ENCODE results near the gene PIP5K1A.
"Not testable (repeated sequence)": the region's sequence is repeated elsewhere in the genome, so short reads cannot be mapped to it uniquely, and the experiment has no call there.

The PIP5K1A gene

DNA sequence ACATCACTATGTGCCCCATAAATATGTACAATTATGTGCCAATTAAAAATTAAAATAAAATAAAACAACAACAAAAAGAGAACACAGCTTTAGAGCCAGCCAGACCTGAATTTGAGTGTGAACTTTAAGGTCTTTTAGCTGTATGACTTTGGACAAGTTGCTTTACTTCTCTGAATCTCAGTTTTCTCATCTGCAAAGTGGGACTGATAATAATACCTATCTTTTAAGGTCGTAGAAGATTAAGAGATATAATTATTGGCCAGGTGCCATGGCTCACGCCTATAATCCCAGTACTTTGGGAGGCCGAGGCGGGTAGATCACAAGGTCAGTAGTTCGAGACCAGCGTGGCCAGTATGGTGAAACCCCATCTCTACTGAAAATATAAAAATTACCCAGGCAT is 5.0 kb upstream of the PIP5K1A start:
- DNase-seq (ENCODE audit: low read depth) = no peak

DNA sequence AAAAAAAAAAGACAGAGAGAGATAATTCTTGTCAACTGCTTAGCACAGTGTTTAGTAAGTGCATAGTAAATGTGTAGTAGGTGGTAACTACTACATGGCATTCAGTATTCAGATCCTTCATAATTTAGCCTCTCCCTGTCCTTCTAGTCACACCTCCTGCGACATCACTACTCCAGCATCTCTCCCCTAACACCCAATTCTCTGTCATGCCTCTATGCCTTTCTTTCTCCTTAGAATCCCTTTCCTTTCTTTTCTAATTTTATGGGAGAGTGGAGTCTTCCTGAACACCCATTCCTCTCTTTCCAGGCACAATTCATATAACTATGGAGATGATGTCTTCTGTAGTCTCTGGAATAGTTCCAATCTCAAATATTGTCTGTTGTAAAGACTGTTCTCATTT is 4.5 kb upstream of the PIP5K1A start:
- no peak for DNase-seq (ENCODE audit: low read depth)

DNA sequence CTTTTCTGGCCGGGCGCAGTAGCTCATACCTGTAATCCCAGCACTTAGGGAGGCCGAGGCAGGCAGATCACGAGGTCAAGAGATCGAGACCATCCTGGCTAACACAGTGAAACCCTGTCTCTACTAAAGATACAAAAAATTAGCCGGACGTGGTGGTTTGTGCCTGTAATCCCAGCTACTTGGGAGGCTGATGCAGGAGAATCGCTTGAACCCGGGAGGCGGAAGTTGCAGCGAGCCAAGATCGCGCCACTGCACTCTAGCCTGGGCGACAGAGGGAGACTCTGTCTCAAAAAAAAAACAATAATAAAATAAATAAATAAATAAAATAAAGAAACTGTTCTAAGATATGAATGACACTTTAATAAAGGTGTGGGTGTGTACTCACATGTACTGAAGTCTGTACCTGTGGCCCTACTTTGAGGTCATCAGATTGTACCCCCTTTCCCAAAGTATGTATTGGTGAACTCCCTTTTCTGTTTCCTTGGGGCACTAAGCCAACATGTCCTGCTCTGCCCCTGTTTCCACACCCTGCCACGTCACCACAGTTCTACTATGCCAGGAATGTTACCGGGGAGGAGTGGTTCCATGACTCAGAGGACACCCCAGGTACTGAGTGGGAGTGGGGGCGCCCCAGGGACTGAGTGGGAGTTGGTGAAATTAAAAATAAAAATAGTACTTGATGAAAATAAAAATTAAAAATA is 3.3 kb upstream of the PIP5K1A start:
- DNase-seq (ENCODE audit: low read depth) = not testable (repeated sequence)

DNA sequence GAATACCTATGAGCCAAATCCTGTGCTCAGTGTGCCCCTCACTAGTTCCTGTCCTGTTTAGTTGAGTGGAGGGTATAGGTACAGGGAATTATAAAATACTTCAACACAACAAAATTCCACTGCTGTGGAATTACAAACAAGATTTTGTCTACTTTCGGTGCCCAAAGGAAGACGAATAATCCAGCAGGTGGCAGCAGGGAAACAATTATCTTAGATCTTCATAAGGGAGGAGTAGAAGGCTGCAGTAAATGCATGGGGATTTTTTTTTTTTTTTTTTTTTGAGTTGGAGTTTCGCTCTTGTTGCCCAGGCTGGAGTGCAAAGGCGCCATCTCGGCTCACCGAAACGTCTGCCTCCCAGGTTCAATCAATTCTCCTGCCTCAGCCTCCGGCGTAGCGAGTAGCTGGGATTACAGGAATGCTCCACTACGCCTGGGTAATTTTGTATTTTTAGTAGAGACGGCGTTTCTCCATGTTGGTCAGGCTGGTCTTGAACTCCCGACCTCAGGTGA is 2.0 kb upstream of the PIP5K1A start:
- DNase-seq (ENCODE audit: low read depth) = no peak

DNA sequence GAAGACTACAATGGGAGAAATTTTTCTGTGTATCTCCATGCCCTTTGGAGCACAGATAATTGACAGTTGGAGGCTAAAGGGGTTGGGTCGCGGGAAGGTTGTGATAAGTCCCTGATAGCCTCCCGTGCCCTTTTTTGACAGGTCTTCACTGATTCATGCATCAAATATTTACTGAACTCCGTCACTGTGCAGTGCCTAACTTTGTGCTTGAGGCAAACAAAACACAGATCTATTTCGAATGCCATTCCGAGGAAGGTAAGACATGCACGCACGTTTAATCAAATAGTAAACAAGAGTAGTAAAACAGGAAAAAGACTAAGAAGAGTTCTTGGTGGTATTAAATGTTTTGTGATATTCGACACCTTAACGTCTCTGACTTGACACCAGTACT is 494 bp upstream of the PIP5K1A start:
- DNase-seq (ENCODE audit: low read depth) = no peak

DNA sequence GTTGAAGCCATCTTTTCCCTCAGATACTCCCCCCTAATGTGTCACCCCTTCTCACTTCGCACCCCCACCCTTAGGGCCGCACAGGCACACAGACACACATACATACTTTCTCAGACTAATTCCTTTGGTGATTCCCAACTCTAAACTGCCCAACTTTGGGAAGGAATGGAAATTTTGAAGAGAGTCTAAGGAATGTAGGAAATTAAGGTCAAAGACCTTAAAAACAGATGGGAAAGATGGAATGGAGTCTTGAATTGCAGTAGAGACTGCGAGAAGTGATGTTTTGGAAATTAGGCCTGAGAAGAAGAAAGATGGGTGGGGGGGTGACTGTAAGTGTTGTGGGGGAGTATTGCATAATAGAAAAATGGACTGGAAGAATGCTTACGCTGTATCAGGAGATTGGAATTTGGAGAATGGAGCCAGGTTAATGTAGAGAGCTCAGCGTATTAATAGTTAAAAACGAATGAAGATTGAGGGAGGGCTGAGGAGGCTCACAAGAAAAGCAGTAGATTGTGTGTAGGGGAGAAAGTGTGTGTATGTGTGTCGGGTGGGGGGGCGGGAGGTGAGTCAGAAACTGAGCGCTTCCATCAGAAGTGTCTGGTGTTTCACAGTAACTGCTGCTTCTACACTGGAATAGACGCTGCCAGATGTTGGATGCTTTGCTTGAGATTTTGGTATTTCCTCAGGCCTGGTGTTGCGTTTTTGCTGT is 1.7 kb downstream of the PIP5K1A start:
- DNase-seq (ENCODE audit: low read depth) = no peak

DNA sequence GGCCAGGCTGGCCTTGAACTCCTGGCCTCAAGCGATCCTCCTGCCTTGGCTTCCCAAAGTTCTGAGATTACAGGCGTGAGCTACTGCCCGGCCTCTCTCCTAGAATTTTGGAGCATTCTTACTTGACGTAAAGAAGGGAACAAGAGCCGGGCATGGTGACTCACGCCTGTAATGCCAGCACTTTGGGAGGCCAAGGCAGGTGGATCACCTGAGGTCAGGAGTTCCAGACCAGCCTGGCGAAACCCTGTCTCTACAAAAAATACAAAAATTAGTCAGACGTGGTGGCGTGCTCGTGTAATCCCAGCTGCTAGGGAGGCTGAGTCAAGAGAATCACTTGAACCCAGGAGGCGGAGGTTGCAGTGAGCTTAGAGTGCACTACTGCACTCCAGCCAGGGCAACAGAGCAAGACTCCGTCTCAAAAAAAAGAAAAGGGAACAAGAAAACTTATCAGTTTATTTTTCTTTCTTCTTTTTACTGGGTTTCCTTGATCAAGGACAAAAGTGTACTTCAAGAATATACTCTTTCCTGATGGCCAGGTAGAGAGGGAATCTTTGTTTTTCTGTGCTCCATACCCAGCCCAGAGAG is 7.1 kb downstream of the PIP5K1A start:
- not testable (repeated sequence) for DNase-seq (ENCODE audit: low read depth)

DNA sequence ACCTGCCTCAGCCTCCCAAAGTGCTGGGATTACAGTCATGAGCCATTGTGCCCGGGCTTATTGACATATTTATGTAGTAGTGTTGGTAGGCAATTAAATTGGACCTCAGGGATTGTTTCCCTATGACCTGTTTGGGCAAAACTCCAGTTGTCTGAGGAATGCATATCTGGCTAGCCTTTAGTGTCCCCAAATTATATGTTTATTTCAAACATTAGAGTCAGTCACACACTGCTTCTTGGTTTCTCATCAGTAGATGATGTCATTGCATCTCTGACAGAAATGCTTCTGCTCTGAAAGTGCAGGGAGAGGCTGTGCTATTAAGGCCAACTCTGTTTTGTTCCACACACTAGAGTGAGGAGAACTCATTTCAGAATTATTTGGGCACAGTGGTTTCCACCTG is 12.5 kb downstream of the PIP5K1A start:
- DNase-seq (ENCODE audit: low read depth) = no peak

DNA sequence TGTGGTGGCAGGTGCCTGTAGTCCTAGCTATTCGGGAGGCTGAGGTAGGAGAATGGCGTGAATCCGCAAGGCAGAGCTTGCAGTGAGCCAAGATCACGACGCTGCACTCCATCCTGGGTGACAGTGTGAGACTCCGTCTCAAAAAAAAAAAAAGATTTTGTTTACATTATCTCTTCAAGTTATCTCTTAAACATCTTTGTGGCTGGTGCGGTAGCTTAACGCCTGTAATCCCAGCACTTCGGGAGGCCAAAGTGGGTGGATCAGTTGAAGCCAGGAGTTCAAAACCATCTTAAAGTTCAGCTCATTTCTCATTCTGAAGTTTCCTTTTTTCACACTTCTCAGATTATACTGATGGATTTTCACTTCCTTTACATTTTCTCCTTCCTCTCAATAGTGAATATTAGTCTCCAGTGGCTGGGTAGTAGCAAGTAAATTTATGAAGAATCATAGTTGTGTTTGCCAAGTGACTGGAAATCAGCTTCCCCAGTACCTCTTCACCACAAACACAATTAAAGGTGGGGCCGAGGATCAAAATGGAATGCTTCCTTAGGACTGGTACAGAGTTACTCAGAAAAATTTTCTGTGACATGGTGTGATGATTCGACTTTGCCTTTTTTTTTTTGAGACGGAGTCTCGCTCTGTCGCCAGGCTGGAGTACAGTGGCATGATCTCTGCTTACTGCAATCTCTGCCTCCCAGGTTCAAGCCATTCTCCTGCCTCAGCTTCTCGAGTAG is 13.8 kb downstream of the PIP5K1A start:
- no peak for DNase-seq (ENCODE audit: low read depth)

DNA sequence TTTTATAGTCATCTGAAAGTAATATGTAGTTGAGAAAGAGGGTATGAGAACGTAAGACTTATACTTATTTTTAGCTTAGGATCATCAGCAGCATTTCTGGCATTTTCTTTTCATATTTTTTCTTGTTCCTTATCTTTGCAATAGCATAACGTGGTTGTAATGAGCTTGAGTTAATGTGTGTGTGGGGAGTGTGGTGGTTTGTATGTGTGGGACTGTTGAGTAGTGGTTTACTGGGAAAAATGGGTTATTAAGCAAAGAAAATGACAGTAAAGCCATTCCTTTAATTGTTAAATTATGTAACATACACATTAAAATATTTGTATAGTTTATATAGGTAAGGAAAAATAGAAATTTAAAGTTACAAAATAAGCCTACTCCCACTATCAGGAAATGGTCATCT is 15.2 kb downstream of the PIP5K1A start:
- no peak for DNase-seq (ENCODE audit: low read depth)

DNA sequence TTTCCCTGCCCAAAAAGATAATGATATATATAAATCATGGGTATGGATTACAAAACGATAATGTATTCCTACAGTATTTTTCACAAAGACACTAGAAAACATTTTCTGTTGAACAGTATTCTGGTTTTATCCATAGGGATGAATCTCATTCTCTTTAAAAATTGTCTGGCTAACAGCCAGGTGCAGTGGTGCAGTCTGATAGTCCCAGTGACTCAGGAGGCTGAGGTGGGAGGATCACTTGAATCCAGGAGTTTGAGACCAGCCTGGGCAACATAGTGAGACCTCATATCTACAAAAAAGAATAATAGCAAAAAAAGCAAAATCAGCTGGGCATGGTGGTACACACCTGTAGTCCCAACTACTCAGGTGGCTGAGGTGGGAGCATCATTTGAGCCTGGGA is 23.3 kb downstream of the PIP5K1A start:
- DNase-seq (ENCODE audit: low read depth) = no peak

DNA sequence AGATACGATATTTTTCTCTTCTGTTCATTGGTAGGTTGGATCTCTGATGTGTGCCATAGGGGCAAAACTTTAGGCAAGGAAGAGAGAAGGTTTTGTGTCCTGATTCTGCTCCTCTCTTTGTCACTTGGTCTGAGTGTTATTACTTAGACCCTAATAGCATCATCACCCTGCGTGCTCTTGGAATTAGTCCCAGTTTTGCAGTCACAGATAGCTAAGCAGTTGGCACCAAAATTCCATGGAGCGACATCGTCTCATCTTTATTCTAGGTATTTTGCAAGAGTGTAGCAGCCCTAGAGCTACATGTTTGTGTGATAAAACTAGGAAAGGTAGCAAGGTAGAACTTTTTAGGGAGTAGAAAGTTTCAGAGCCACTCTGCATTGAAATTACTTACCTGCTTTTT is 23.8 kb downstream of the PIP5K1A start:
- no peak for DNase-seq (ENCODE audit: low read depth)

DNA sequence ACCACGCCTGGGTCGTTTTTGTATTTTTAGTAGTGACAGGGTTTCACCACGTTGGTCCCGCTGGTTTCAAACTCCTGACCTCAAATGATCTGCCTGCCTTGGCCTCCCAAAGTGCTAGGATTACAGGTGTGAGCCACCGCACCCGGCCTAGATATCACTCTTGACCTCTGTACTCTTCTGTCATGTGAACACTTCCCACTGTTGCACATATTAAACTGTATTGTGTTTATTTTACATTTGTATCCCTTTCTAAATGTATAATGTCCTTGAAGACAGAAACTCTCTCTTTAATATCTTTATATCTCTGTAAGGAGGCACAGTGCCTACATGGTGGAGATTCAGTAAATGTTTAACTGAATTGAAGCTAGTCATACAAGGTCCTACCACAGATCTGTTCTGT is 36.9 kb downstream of the PIP5K1A start:
- no peak for DNase-seq (ENCODE audit: low read depth)

DNA sequence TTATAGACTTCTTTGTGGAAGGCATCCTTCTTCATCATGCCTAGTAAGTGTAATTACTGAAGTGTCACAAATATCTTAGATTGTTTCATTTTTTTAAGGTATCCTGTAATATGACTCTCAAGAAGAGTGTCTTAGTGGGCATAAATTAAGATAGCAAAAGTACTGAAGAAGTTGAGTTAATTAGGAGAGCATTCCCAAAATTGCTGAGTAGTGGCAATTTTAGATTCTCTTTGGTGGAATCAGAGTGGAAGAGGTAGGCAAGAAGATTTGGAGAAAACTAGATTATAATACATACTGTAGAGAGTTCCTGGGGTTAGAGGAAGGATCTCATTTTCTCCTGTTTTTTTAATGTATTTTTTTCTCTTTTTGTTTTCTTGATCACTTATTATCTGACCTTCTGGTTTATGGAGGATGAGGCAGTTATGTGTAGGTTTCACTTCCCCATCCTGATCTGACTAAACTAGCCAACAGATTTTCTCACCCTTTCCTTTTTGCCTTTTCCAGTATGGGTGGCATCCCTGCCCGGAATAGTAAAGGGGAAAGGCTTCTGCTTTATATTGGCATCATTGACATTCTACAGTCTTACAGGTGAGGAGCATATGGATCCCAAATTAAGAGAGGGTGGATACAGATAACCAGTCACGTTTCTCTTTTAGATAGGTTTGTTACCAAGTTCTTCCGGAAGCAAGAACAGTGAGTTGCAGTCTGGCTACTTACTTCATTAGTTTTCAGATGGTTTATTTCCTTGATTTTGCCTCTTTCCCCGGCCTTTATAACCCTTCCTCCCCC is 39.5 kb downstream of the PIP5K1A start:
- DNase-seq (ENCODE audit: low read depth) = no peak

DNA sequence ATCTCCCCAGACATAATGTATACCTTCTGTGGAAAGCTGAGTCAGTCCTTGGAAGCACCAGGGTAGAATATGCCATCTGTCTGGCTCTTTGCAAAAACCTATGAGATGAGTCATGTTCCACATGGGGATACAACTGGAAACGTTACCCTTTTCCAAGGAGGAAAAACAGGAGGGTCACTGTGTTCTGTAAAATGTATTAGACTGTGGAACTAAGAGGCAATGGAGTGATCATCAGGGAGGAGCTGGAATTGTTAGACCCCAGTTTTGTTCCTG is 40.1 kb downstream of the PIP5K1A start:
- no peak for DNase-seq (ENCODE audit: low read depth)

DNA sequence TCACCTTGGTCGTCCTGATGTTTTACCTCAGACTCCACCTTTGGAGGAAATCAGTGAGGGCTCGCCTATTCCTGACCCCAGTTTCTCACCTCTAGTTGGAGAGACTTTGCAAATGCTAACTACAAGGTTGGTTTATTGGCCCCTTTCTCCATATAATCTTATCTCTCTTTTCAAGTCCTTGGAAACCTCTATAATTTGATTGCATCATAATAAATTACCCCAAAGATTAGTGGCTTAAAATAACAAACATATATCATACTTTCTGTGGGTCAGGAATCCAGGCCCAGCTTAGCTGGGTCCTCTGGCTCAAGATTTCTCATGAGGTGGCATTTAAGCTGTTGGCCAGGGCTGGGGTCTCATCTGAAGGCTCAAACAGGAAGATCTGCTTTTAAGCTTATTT is 44.1 kb downstream of the PIP5K1A start:
- no peak for DNase-seq (ENCODE audit: low read depth)

DNA sequence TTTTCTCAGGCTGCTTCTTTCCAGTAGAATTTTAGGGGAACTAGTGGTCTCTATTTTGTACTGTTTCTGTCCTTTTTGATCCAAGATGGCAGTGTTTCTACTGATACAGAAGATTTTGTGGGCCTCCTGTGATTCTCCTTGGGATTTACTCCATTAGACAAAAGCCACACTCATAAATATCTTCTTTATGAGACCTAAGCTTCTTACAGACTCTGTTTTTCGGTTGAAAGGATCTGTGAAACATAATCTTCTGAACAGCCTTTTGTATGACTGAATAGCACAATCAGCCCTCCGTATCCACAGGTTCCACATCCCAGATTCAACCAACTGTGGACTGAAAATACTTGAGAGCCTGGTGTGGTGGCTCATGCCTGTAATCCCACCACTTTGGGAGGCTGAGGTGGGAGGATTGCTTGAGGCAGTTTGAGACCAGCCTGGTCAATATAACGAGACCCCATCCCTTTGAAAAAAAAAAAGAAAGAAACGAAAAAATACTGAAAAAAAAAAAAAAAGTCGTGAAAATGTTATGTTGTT is 45.4 kb downstream of the PIP5K1A start:
- DNase-seq (ENCODE audit: low read depth) = no peak

DNA sequence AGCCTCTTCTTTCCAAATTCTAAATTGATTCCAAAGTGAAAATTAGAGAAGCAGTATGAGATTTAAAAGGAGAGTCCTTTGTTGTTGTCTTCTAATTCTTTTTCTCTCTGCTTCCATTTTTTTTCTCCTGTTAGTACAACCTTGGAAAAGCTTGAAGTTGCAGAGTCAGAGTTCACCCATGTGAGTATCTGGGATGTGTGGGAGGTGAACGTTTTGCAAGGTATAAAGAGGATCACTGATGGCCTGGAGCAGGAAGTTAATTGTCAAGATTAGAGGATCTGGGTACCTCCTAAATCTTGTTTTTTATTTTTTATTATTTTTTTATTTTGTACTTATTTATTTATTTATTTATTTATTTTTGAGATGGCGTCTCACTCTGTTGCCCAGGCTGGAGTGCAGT is 48.4 kb downstream of the PIP5K1A start:
- no peak for DNase-seq (ENCODE audit: low read depth)

DNA sequence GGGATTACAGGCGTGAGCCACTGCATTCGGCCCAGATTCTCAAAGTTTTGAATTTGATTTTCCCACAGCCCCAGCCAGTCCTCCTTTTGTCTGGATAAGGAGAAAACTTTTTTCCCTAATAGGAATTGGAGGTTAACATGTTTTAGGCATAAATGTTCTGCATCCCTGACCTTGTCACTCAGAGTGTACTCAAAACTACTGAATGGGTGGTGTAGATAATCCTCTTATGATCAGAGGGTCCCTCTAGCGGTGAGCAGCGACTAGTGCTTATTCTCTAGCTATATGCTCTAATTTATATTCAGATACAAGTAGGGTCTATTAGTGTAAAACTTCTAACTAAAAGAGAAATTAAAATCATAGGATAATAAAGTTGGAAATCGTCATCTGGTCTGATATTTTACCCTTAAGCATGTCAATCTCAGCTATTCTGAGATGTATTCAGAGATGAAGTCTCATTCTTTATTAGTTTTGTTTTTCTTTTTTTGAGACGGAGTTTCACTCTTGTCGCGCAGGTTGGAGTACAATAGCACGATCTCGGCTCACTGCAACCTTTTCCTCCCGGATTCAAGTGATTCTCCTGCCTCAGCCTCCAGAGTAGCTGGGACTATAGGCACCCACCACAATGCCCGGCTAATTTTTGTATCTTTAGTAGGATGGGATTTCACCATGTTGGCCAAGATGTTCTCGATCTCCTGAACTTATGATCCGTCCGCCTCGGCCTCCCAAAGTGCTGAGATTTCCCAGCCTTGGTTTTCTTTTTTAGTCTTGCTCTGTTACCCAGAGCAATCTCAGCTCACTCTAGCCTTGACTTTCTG is 53.5 kb downstream of the PIP5K1A start:
- peak; percentile 16 for DNase-seq (ENCODE audit: low read depth)

DNA sequence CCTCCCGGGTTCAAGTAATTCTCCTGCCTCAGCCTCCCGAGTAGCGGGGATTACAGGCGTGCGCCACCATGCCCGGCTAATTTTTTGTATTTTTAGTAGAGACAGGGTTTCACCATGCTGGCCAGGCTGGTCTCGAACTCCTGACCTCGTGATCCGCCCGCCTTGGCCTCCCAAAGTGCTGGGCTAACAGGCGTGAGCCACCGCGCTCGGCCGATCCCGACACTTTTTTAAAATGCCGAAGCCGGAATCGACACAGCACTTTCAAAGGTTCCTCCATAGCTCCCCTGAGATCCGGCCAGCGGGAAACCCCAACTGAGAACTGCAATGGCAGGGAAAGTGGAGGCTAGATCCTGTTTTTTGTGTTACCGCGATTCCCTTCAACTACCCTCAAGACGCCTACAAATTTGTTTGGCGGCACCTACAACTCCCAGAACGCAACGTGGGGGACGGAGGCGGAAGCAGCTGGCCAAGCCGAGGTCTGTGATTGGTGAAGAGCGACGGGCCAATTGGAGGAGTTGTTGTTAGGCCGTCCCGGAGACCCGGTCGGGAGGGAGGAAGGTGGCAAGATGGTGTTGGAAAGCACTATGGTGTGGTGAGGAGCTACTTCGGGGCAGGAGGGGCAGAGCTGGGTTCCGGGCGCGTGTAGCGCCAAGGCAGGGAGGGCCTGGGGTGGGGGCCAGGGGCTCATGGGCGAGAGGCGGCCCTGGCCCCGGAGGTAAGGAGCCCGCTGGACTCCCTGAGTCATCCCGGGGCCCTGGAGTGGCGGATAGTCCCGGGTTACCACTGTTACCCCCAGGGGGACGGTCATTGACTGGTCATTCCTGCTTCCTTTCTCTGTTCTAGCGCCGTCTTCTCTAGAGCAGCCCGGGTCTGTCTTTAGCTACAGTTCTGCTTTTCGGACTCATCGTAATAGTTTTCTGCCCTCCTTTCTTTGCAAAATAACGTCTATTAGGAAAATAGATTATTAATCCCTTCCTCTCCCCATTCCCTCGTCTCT is 56.2 kb downstream of the PIP5K1A start, which contains the start of gene PSMD4:
Gene PSMD4 (plus strand): TSS at position 518 of the 997 bp plus-strand sequence. CDS start 49 bp downstream, at position 567.
- peak; percentile 81 for DNase-seq (ENCODE audit: low read depth)
